M059J (cell line): Measurements from ENCODE around the gene KRT35. TPM values are rescaled to one million over a fixed set of nuclear protein-coding genes. Genes with fewer than 3 reads are reported as not detected.

Experiments used
- DNase-seq: peaks from one replicate; pipeline ENCODE4 v3.0.0-alpha.2; 2012; ENCODE audit warnings: low read depth
- total RNA-seq: library from RNA; depleted of rRNA; stranded (reverse); fragments of >200 nt; shearing (Covaris generic); gene quantifications from 2 replicates; pipeline ENCODE4 v1.2.3, GENCODE V29; 2014; rRNA removed

Gene KRT35
- not detected in 2 replicates for total RNA-seq

GRCh38 chr17:41481036-41481435 is at the start of gene KRT35:
TSS of gene KRT35 (minus strand) at chr17:41481151. CDS start at chr17:41481097, 54 bp downstream.
- no peak for DNase-seq

DNA sequence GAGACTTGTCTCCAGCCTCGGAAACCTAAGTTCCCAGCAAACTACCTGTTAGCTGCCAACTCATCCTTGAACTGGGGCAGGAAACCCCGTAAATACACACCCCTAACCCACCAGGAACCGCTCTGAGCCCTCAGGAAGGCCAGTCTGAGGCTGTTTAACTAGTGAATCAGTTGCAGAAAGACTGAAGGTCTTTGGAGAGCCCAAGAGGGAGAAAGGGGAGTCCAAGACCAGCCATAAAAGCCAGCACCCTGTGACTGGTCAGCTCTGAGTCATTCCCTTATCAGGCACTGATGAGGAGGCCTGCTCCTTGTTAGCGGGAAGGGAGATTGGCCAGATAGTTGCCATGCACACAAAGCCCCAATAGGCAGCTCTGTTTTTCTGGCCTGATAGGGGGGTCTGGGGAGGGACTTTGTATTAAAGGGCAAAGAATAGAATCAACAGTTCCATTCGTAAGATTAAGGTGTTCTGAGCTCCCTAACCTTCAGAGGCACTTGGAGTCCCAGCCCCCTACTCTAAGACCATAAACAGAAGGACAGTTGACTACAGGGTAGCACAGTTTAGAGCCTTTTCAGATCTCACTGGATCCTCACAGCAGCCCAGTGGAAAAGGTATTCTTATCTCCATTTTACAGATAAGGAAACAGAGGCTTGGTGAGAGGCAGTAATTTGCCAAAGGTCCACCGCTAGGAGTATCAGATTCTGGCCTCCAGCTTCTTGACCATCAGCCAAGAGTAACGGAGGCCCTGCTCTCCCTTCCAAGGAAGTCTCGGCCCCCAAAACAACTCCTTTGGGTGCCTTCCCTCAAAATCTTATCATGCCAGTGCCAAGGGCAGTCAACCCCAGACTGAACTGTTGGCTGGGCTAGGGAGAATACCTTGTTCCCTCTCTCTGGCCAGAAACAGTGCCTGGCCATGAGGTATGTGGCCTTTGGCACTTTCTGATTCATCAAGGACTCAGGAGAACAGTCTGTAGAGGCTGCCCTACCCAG is 49.4 kb upstream of the KRT35 start:
- DNase-seq = peak; percentile 99

- DNase-seq = no peak
Measured at GRCh38 chr17:41529491-41529915, 48.6 kb upstream of the KRT35 start.

GRCh38 chr17:41528959-41529353 is 48.0 kb upstream of the KRT35 start:
- no peak for DNase-seq

DNA sequence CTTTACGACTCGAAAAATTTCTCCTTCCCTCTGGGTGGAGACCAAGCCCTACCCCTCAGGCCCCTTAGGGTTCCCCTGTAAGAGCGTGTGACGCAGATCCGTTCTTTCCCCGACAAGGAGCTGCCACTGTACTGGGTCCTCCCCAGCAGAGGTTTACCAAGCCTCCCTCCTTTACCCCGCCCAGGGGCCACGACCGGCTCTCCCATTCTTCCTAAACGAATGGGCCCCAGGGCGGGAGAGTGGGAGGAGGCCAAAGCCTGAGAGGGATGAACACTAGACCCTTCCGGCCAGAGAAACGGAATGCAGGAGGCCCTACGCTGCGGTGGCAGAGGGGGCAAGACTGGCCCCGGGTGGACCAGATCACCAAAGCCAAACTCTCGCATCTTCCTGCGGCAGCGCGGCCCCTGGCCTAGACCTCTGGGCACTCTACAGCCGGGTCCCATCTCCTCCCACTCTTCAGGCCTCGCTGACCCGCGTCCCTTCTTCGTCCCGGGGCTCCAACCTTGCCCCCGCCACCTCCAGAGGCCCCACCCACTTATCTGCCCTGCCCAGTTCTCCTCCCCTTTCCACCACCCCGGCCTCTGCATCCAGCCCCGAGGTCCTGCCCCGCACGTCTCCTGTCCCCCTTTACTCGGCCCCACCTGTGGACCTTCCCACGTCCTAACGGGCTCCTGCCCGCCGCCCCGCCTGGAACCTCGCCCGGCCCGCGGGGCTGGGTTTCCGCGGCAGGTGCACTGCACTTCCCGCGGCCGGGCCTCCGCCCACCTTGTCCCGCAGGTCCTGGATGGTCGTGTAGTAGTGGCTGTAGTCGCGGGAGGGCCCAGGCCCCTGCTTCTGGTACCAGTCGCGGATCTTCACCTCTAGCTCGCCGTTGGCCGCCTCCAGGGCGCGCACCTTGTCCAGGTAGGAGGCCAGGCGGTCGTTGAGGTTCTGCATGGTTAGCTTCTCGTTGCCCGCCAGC is 46.4 kb upstream of the KRT35 start:
- no peak for DNase-seq

DNA sequence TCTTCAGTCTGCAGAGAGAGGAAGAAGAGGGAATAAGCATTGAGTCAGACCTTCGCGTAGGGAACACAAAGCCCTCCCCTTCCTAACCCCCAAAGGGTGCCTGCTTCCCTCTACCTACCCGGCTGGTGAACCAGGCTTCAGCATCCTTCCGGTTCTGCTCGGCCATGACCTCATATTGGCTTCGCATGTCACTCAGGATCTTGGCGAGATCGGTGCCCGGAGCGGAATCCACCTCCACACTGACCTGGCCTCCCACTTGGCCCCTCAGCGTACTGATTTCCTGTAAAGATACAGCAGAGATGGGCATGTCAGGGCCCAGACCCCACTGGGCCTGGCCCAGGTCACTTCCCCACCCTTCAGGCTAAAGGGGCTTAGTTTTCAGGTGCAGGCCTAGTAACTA is 43.3 kb upstream of the KRT35 start:
- DNase-seq = no peak

GRCh38 chr17:41523787-41524186 is 42.8 kb upstream of the KRT35 start:
- DNase-seq = peak; percentile 90

GRCh38 chr17:41523225-41523593 is 42.3 kb upstream of the KRT35 start:
- no peak for DNase-seq

GRCh38 chr17:41522301-41523224 is 41.6 kb upstream of the KRT35 start:
- peak; percentile 67 for DNase-seq

DNA sequence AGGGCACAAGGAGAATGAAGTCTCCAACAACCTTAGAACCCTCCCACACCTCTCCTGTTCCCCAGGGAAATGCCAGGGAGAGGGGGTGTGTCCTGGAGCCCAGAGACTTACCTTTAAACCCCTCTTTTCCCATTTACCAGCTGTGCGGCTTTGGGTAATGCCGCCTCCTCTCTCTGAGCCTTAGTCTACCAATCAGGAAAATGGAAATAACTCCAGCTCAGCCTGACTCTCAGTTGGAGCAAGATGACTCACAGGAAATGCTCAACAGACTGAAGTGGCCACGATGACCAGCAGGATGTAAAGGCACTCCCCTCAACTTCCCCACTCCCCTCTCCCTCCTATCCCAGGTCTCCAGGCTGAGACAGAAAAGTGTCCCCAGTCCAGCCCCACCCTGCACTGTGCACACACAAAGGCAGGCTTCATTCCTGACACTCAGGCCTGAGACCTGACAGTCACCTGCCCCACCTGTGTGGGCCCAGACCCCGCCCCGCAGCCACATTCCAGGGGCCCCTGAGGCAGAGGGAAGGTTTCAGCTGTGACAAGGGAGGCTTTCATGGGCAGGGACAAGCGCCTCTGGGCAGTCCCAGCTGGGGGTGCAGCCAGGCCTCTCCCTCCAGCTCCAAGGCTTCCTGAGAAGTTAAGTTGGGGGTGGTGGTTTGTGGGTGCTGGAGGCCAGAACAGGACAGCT is 40.8 kb upstream of the KRT35 start:
- peak; percentile 95 for DNase-seq

DNA sequence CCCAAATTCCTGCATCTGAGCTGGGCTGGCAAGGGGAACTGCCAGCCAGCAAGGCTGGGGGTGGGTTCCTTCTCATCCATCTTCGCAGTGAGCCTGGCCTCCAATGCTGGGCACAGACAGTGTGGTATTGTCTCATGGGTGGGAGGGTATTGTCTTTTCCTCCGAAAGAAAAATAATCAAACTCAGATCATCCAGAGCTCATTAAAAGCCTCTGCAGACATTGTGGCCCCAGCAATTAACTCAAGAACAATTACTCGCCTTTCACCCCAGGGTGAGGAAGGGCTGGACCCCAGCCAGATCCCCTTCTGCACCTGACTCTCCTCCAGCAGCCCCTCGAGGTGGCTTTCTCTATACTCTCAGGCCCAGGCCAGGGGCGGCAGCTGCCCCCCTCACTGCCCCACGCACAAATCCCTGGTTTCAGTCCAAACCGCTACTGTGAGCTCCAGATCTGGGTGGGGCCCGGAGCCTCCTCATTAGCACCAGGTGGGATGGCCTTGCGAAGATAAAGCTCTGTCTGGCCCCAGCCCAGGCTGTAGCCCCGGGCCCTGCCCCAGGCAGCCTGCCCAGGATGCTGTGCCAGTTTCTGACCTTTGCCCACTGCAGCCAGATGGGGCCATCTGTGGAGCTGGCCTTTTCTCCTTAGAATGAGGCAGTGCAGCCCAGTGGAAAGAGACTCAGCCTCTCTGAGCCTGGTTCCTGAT is 40.0 kb upstream of the KRT35 start:
- peak; percentile 84 for DNase-seq

- peak; percentile 73 for DNase-seq
Measured at GRCh38 chr17:41519501-41520224, 38.7 kb upstream of the KRT35 start.

GRCh38 chr17:41518789-41519449 is 38.0 kb upstream of the KRT35 start, which contains the start of gene KRT15:
TSS of gene KRT15 (minus strand) at chr17:41518890. CDS start at chr17:41518827, 63 bp downstream.
- DNase-seq = peak; percentile 89

DNA sequence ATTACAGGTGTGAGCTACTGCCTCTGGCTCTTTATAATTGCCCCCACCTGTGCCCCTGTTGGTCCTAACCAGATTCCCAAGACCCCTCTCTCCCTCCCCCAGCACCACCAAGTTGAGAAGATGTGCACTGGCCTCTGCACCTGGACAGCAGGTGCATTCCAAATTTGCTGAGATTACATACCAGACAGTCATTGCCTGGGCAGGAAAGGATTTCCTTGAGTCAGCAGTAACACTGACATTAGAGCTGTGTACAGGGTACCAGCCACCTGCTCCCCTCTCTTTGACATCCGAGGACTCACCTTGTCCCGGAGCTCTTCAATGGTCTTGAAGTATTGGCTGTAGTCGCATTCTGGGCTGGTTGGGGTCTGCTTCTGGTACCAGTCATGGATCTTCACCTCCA is 37.1 kb upstream of the KRT35 start:
- no peak for DNase-seq

DNA sequence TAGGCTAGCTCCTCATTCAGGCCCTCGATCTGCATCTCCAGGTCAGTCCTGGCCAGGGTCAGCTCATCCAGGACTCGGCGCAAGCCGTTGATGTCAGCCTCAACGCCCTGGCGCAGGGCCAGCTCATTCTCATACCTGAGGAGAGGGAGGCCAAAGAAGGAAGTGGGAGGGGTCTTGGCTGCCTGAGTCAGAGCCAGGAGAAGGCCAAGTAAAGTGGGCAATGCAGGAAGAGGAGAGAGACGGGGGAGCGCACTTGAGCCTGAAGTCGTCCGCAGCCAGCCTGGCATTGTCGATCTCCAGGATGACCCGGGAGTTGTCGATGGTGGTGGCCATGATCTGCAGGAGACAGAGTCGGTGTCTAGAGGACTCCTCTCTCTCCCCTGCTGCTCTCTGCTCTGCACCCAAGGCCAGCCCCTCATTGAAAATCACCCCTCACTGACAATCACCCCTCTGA is 35.9 kb upstream of the KRT35 start:
- no peak for DNase-seq

- DNase-seq = no peak
Measured at GRCh38 chr17:41516147-41516829, 35.3 kb upstream of the KRT35 start.

DNA sequence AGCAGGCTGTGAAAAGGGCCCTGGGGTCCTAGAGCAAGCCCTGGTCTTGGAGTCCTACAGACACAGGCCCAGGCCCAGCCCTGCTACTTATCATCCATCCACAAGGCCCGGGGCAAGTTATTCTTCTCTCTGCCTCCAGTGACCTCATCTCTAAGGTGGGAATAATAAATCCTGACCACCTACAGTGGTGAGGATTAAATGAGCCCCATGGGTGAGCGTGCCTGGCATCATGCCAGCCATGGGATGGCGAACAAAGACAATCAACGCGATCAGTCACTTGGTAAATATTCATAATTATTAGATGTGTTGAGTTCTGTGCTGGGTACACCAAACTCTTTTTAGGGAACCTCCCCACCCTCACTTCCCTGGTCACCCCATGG is 32.2 kb upstream of the KRT35 start:
- DNase-seq = no peak
